ENCODE measurements around the gene BEST2.
A peak's percentile ranks its signal among the peaks of the same experiment; 100 is the strongest.
"Not testable (repeated sequence)": the region's sequence is repeated elsewhere in the genome, so short reads cannot be mapped to it uniquely, and the experiment has no call there.

Gene BEST2

DNA sequence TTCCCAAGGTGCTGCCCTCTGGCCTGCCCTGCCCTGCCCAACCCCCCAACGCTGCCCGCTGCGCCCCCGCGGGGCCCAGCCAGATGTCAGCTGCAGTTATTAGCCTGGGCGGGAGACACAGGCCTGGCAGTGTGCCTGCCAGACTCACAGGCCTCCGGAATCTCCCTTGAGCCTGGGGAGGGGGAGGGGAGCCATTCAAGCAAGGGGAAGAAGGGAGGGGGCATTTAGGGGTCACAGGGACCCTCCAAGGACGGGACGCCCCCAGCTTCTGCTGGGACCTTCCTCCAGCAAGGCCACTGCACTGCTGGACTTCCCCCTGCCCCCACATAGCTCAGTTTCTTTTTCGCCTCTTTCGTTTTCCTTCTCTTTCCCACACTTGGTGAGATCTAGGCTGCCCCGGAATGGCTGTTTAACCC is 37.1 kb downstream of the BEST2 start:
- no peak for DNase-seq

GRCh38 chr19:12789098-12789903 is 37.7 kb downstream of the BEST2 start:
- DNase-seq, result no peak

DNA sequence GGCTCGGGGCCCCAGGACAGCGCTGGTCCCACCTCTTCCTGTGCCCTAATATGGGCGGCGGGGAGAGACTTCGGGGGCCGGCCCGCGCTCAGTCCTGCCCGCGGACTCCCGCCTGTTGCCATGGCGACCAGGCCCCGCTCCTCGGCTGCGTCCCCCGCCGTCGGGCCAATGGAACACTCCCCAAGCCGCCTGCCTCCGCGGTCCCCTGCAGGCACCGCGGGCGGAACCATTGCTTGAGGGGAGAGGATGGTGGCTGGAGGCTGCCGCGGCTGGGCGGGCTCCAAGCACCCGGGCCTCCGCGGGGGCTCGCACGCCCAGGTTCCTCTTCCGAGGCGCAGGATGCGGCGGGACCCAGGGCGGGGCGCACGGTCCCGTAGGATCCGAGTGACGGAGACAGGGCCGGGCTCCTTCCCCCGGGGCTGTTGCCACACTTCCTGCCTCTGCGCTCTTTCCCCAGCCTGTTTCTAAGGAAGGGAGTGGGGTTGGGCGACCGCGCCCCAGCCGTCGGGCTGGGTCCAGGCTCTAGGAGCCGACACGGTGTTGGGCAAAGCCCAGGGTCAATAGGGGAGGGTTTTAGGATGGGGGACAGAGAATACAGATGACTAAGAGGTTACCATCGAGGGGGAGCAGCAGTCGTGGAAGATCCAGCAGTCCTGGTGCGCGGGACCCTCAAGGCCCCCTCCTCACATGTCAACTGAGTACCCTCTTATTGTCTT is 38.5 kb downstream of the BEST2 start:
- peak; percentile 82 for DNase-seq

DNA sequence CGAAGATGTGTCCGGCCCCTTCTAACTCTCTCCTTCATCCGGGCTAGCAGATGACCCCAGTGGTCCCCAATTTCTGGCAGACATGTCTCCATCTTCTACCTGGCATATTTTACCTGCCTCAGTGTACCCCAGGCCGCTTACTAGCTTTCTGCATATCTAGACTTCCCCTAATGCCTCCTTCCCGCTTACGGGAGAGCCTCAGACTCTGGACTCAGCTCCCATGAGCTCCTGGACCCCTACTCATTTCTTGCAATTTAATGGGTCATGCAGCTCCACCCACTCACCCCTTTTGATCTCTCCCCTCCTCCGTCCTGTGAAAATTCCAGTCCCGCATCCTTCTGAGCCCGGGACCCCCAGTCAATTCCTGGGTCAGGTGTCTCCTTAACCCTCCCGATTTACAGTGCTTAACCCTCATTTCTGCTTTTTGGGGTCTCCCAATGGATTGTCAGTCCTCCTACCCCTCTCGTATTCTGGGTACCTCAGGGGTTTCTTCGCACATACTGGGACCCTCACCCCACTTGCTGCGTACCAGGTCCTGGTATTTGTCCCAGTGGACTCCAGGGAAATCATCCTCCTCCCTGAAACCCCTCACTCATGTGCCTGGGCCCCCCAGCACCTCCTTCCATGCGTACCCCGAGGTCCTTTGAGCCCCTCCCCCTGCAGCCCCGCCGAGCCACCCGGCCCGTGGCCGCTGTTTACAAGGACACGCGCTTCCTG is 39.2 kb downstream of the BEST2 start:
- no peak for DNase-seq

- peak; percentile 99 for DNase-seq
These were observed 39.9 kb downstream of the BEST2 start, which contains the start of gene JUNB for GRCh38 chr19:12791345-12792050. TSS of gene JUNB (plus strand) at chr19:12791486. CDS start at chr19:12791772, 286 bp downstream.

GRCh38 chr19:12792051-12792852 is 40.7 kb downstream of the BEST2 start:
- DNase-seq, result peak; percentile 64

GRCh38 chr19:12792853-12793289 is 41.3 kb downstream of the BEST2 start:
- DNase-seq, result no peak

DNA sequence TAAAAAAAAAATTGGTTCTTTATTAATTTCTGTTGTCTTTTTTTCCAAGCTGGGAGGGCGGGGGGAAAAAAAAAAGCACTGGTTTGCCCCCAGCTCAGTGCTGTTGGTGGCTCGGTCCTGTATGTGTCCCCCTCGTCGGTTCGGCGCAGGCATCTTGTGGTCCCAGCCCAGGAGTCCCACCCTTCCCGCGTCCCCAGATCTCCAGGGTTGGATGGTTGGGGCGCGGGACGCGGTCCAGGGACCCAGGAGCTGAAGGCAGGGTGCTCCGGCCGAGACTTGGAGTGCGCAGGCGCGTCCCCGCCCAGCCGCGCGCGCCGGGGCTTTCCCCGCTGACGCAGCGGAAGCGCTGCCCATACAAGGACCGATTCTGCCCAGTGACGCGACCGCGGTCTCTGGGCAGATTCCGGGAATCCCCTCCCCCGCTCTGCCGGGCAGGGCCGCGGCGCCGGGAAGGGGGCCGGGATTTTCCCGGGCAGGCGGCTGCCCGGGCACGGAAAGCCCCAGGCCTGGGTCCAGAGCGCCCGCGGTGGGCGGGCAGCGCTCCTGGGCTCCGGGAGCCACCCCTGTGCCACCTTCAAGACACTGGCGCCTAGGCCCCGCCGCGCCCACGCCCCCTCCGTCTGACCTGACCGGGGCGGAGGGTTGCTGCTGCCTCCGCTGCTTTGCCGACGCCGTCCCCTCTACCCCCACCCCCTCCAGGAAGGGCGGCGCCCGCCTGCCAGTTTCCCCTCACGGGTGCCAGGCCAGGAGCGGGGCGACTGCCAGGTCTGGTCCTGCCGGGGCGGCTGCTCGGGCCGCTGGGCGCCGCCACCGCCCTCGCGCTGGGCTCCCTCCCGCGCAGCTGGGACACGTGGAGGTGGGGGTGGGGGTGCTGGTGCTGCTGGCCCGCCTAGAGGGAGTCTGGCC is 42.0 kb downstream of the BEST2 start:
- DNase-seq, result peak; percentile 94

DNA sequence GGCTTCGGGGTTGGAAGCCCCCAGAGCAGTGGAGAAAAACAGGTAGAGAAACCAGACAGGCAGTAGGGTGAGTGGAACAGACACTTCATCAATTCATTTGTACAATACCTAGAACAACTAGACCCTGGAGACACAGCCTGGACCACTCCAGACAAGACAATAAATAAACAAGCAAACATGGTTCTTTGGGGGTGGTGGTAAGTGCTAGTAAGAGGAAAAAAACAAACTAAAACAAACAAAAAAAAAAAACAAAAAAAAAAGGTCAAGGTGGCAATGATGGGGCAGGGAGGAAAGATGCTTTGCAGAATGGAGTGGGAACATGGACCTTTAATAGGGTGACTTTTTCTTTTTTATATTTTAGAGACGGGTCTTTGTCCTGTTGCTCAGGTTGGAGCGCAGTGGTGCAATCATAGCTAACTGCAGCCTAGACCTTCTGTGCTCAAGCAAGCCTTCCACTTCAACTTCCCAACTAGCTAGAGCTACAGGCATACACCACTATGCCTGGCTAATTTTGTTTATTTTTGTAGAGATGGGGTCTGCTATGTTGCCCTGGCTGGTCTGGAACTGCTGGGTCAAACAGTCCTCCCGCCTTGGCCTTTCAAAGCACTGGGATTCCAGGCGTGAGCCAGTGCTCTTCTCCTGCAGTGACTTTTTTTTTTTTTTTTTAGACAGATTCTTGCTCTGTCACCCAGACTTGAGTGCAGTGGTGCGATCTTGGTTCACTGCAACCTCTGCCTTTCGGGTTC is 42.8 kb downstream of the BEST2 start:
- DNase-seq, result no peak

- no peak for DNase-seq
These were observed 43.4 kb downstream of the BEST2 start for GRCh38 chr19:12794971-12795381.

DNA sequence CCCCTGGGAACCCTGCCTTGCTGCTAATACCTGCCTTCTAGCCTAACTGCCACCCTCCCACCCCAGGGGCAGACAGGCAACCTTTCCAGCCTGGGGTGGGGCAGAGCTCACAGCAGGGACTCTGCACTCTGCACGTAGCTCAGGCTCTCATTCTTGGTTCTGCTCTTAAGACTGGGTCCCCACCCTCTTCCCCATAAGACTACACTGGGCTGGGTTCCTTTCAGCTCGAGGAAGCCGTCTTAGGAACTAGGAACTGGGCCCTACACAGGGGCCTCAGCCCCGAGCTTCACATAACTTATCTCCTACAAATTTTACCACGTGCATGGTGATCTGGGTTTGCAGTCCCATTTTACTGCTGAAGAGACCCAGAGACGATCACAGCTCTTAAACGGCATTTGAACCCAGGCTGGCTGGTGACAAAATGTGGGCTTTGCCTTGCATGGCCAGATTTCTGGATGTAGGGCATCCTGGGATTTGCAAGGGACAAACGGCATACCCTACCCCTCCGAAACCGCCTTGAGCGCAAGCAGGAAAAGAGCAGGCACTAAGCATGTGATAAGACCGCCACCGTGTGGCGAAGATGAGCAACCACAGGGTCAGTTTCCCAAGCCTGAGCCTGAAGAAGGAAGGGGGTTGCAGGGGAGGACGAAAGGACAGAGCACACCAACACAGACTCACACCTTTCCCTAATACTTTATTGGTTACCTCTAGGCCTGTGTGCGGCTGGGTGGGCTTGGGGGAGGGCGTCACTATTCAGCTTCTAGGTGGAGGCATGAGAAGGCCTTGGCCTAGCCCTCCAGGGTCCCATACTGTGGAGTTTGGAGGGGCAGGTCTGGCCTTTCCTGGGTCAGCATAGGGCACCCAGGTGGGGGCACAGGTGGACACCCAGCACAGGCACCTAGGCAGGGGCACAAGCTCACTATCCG is 44.8 kb downstream of the BEST2 start:
- DNase-seq, result peak; percentile 65

GRCh38 chr19:12797141-12797587 is 45.6 kb downstream of the BEST2 start:
- no peak for DNase-seq

DNA sequence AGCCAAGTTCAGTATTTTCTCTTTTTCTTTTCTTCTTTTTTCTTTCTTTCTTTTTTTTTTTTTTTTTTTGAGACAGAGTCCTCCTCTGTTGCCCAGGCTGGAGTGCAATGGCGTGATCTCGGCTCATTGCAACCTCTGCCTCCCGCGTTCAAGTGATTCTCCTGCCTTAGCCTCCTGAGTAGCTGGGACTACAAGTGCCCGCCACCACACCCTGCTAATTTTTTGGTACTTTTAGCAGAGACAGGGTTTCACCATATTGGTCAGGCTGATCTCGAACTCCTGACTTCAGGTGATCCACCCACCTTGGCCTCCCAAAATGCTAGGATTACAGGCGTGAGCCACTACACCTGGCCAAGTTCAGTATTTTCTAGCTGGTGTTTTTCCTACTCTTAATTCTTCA is 46.0 kb downstream of the BEST2 start:
- not testable (repeated sequence) for DNase-seq

- DNase-seq, result no peak
These were observed 48.3 kb downstream of the BEST2 start for GRCh38 chr19:12799742-12800465.

DNA sequence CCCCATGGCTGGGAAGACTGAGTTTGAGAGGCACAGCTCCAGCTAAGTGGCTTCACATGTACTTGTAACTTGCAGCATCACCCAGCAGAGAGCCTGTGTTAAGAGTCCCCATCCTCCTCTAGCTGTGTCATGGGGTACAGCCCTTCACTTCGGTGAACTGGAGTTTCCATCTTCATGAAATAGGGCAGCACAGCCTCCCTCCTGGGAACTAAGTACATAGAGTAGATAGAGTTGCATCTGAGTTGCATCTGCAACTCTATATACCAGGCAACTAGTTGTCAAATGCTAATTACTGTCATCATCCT is 48.8 kb downstream of the BEST2 start:
- no peak for DNase-seq

DNA sequence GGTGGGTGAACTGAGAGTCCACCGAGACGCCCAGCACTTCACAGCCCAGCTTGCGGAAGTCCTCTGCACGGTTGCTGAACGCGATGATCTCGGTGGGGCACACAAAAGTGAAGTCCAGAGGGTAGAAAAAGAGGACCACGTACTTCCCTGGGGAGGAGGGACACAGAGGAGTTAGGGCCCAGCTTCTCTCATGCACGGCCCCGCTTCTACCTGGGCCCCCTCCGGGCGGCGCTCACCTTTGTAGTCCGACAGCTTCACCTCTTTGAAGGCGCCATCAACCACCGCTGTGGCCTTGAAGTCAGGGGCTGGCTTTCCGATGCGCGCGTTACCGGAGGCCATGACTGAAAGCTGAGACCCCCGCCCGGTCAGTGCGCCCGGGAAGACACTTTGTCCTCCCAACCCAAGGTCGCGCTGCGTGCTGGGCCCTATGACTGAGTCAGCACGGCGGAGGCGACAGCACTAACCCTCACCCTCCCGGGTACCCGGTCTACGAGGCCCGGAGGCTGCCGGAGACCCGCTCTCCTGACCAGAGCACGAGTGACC is 49.4 kb downstream of the BEST2 start:
- DNase-seq, result no peak

- DNase-seq, result peak; percentile 68
These were observed 50.1 kb downstream of the BEST2 start, which contains the start of the genes PRDX2 and THSD8 for GRCh38 chr19:12801466-12802266. TSS of gene PRDX2 (minus strand) at chr19:12801800. CDS start at chr19:12801261, 539 bp downstream. TSS of gene THSD8 (plus strand) at chr19:12802069. CDS start at chr19:12802072, 3 bp downstream.

All from activated CD4-positive, alpha-beta T cell treated with anti-CD3 and anti-CD28 coated beads for 1 hour (primary cell).